Measurements from ENCODE around the gene COMMD10. TPM values are rescaled to one million over a fixed set of nuclear protein-coding genes. Genes with fewer than 3 reads are reported as not detected.

COMMD10 gene
- total and polyA plus RNA-seq, 2 of the 8 experiments (the other 6 are each of a cell fraction or from before 2014, with no cell fraction given): 16.5 to 43.4 TPM

GRCh38 chr5:116308391-116308790 lies 223.6 kb downstream of the COMMD10 start:
- CTCF ChIA-PET (ENCODE audit: partially characterized antibody): interaction anchor here (1.0 kb wide), 1 partner anchor 19 kb away, joined by 3 read pairs; no protein-coding TSS in a partner anchor
- Histone ChIP-seq H3K4ac (replicated peaks; ENCODE audit: insufficient read length, low read depth, low read length) (no peak overlapping the region), H3K18ac (ENCODE audit: extremely low read depth, low read length) (no peak overlapping the region), H3K9me3 (ENCODE audit: insufficient read depth in 2 of 2, low read depth in 1 of 2, low read length in 1 of 2) (peaks cover 3 to 7% of the 10 kb centered on the region in 2 experiments; a peak in 3 of 4 replicates), H2BK5ac (ENCODE audit: low read depth, low read length) (no peak overlapping the region), H3K27ac (ENCODE audit: low read depth, low read length) (no peak overlapping the region), H2BK20ac (ENCODE audit: low read length) (no peak overlapping the region), H3K9ac (replicated peaks in 1 of 4; ENCODE audit: extremely low read depth in 1 of 4, low read depth in 3 of 4, low read length in 3 of 4) (no peak overlapping the region), H3K4me2 (ENCODE audit: insufficient read depth in 1 of 2, low read depth in 2 of 2, low read length in 2 of 2) (no peak overlapping the region), H3K36me3 (ENCODE audit: control insufficient read depth in 2 of 4, insufficient read depth in 4 of 4, low read length in 3 of 4) (peaks cover 0 to 11% (median 3%) of the 10 kb centered on the region in 4 experiments; a peak in 4 of 8 replicates), H4K5ac (ENCODE audit: insufficient read length, low read depth, low read length) (no peak overlapping the region), H3K23ac (ENCODE audit: insufficient read length) (no peak overlapping the region), H3K27me3 (replicated peaks in 1 of 4; ENCODE audit: control insufficient read depth in 3 of 4, extremely low read depth in 1 of 4, insufficient read depth in 3 of 4, low read length in 3 of 4) (no peaks in the 10 kb centered on the region), H4K8ac (ENCODE audit: extremely low read depth, insufficient read depth, low read length) (no peak overlapping the region), H2BK12ac (ENCODE audit: low read depth, low read length) (no peak overlapping the region), H2BK15ac (ENCODE audit: low read length) (no peak overlapping the region), H3K14ac (ENCODE audit: insufficient read length) (no peak overlapping the region), H3K79me2 (ENCODE audit: control insufficient read depth in 1 of 2, insufficient read depth in 2 of 2, low read length in 2 of 2) (no peaks in the 10 kb centered on the region), H3K79me1 (ENCODE audit: low read depth, low read length) (no peaks in the 10 kb centered on the region), H2AFZ (ENCODE audit: low read length) (no peak overlapping the region), H3K4me1 (replicated peaks in 1 of 4; ENCODE audit: control insufficient read depth in 3 of 4, insufficient read depth in 4 of 4, low read length in 3 of 4) (no peaks in the 10 kb centered on the region), H2AK5ac (ENCODE audit: low read depth, low read length) (no peak overlapping the region), H2BK120ac (replicated peaks; ENCODE audit: low read depth, low read length) (no peak overlapping the region), H3K56ac (replicated peaks; ENCODE audit: insufficient read length, low read depth, low read length) (no peak overlapping the region), H4K91ac (replicated peaks; ENCODE audit: insufficient read length, low read length) (no peak overlapping the region), H4K20me1 (replicated peaks in 1 of 2; ENCODE audit: control insufficient read depth in 1 of 2, insufficient read depth in 2 of 2, low read length in 2 of 2) (no peaks in the 10 kb centered on the region), H3K23me2 (ENCODE audit: low read depth, low read length) (no peaks in the 10 kb centered on the region), H3K4me3 (ENCODE audit: extremely low read depth in 1 of 4, insufficient read depth in 2 of 4, low read depth in 3 of 4, low read length in 4 of 4) (no peak overlapping the region)
- TF ChIP-seq MAFK (IDR thresholded peaks at IDR 0.05; ENCODE audit: low read depth, low read length) (no peak), SUZ12 (IDR thresholded peaks at IDR 0.05; ENCODE audit: low read length) (no peak)
- DNase-seq (ENCODE audit: low read depth in 1 of 2, low spot score in 2 of 2) (no peak), FAIRE-seq (no peak)
- WGBS, 2 experiments (ENCODE audit: extremely low coverage in 1 of 2, insufficient coverage in 1 of 2, insufficient read length in 1 of 2, insufficient replicate concordance in 2 of 2, low coverage in 1 of 2, low lambda C conversion rate in 2 of 2, missing lambda C conversion rate in 1 of 2): 94% methylated on average over 3 of the region's 3 CpGs; no CpG with 5 or more reads in 1 of the 2 experiments
- POLR2A ChIA-PET (ENCODE audit: partially characterized antibody): no interaction called here

Data from H1 (cell line).